HUES48 (cell line): ENCODE measurements around the gene VPS18.

ENCODE experiments used
- H3K27ac ChIP-seq: one replicate; pipeline ENCODE4 v1.7.0; 2013; ENCODE audit warnings: low read depth, low read length, inconsistent platforms
- H3K27me3 ChIP-seq: 2 replicates; pipeline ENCODE4 v1.6.1; 2013; ENCODE audit warnings: mild to moderate bottlenecking, low read length; ENCODE audit not compliant: control insufficient read depth, insufficient read depth
- H3K36me3 ChIP-seq: 2 replicates; pipeline ENCODE4 v1.6.1; 2013; ENCODE audit warnings: low read length; ENCODE audit not compliant: control insufficient read depth, insufficient read depth
- H3K4me1 ChIP-seq: 2 replicates; pipeline ENCODE4 v1.6.1; 2013; ENCODE audit warnings: mild to moderate bottlenecking, low read length; ENCODE audit not compliant: control insufficient read depth, insufficient read depth
- H3K4me3 ChIP-seq: 2 replicates; pipeline ENCODE4 v1.5.1; 2013; ENCODE audit warnings: mild to moderate bottlenecking, low read depth, low read length
- H3K9ac ChIP-seq: 2 replicates; pipeline ENCODE4 v1.6.1; 2013; ENCODE audit warnings: mild to moderate bottlenecking, low read depth, low read length, moderate library complexity
- H3K9me3 ChIP-seq: 2 replicates; pipeline ENCODE4 v1.6.1; 2013; ENCODE audit warnings: low read length; ENCODE audit not compliant: control insufficient read depth, insufficient read depth

VPS18 gene

DNA sequence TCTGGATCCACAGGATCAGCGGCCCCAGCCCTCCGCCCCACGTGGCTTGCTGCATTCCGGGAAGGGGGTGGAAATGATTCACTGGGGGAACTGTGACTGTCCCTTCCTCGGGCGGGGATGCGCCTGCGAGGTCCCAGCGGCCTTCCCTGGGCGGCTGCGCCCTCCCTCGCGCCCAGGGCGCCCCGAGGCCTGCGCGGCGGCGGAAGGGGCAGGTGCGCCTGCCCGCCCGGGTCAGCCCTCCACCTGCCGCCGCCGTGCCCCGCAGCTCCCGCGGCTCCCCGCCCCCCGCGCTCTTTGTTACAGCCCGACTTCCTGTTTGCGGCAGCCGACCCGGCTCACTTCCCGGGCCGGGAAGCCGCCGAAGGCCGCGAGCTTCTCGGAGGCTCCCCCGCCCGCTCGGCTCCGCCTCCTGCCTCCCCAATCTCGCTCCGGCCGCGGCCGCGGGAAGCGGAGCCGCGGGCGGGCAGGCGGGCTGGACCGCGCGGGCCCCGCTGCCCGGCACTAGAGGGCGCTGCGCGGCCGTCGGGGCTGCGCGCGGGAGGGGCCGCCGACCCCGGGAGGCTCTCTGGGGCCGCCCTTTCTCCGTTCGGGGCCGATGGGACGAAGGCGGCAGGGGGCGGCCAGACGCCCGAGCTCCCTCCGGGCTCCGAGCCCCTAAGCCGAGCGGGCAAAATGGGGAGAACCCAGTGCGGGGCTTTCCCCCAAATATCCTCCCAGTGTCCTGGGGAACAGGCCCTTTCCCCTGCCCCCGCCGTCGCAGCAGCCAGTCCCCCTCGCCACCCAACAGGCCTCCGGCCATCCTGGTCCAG lies 47.5 kb downstream of the VPS18 start:
- Histone ChIP-seq H3K9ac (peak overlapping the region; percentile 79), H3K27ac (peak overlapping the region; percentile 38), H3K9me3 (no peaks in the 10 kb centered on the region), H3K36me3 (no peaks in the 10 kb centered on the region), H3K4me1 (peaks cover 19% of the 10 kb centered on the region), H3K4me3 (peak overlapping the region; percentile 58), H3K27me3 (peaks cover 24% of the 10 kb centered on the region)

DNA sequence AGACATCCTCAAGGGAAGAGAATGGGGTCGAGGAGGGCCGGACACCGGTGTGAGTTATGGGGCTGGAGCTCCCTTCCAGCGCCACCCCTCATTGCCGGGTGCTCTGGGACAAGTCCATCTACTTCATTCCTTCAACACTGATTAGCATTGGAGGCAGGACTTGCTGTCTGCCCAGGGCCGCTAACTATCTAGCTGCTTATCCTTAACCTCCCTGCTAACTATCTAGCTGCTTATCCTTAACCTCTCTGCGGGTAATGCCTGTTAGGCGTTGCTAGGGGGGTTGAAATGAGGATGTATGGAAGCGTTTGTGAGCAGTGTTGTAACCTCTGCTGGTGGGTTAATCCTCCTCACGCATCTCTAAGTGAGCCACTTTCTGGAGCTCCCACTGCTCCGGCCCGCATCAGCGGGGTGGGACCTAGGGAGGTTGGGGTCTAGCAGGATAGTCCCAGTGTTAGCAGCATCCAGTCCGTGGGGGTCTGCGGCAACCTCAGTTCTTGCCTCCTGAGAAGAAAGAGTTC lies 48.1 kb downstream of the VPS18 start:
- Histone ChIP-seq H3K36me3 (no peaks in the 10 kb centered on the region), H3K9ac (peak overlapping the region; percentile 51; the same call in 1 of the 2 replicates), H3K27me3 (peaks cover 24% of the 10 kb centered on the region), H3K4me1 (peaks cover 19% of the 10 kb centered on the region), H3K9me3 (no peaks in the 10 kb centered on the region), H3K27ac (no peak overlapping the region), H3K4me3 (peak overlapping the region; percentile 58)

- no peaks in the 10 kb centered on the region for H3K9me3 ChIP-seq
- H3K4me3 ChIP-seq: no peak overlapping the region
- peaks cover 19% of the 10 kb centered on the region for H3K4me1 ChIP-seq
- no peak overlapping the region for H3K9ac ChIP-seq
- peaks cover 24% of the 10 kb centered on the region for H3K27me3 ChIP-seq
- H3K27ac ChIP-seq: no peak overlapping the region
- no peaks in the 10 kb centered on the region for H3K36me3 ChIP-seq
Observed at GRCh38 chr15:40942878-40943277, 48.6 kb downstream of the VPS18 start.

DNA sequence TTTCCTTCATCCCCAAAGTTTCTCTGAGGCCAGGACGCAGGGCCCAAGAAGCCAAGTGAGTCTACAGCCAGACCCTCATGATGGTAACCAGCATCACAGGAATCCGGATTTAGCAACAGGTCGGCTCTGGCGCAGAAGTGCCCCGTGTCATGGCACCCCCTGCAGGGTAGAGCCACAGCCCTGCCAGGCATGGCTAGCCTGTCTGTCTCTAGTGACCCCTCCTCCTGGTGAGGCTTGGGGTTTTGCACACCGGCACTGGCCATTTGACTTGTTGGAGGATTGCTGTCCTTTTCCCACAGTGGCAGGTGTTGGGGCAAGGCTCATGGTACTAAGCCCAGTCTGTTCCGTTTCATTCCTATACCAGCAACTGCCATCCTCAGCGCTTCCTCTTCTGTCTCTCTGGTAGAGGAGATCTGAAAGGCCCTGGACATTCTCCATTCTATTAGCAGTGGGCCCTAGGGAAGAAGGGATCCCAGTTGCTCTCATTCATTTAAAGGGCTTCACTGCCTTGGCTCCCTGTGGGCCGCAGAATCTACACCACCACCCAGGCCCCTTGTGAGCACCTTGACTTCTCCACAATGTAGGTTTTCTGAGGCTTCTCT lies 49.6 kb downstream of the VPS18 start:
- H3K36me3 ChIP-seq: no peaks in the 10 kb centered on the region
- H3K9me3 ChIP-seq: no peaks in the 10 kb centered on the region
- no peak overlapping the region for H3K27ac ChIP-seq
- H3K4me1 ChIP-seq: peaks cover 25% of the 10 kb centered on the region
- H3K9ac ChIP-seq: no peak overlapping the region
- H3K4me3 ChIP-seq: no peak overlapping the region
- peaks cover 24% of the 10 kb centered on the region for H3K27me3 ChIP-seq

- Histone ChIP-seq H3K4me3 (no peak overlapping the region), H3K27ac (no peak overlapping the region), H3K27me3 (peaks cover 24% of the 10 kb centered on the region), H3K9me3 (no peaks in the 10 kb centered on the region), H3K36me3 (no peaks in the 10 kb centered on the region), H3K9ac (no peak overlapping the region), H3K4me1 (peaks cover 32% of the 10 kb centered on the region)
Observed at GRCh38 chr15:40944510-40945296, 50.5 kb downstream of the VPS18 start.

GRCh38 chr15:40948706-40949473 lies 54.6 kb downstream of the VPS18 start:
- H3K9me3 ChIP-seq: no peaks in the 10 kb centered on the region
- no peak overlapping the region for H3K27ac ChIP-seq
- H3K27me3 ChIP-seq: no peaks in the 10 kb centered on the region
- no peak overlapping the region for H3K9ac ChIP-seq
- H3K4me1 ChIP-seq: peaks cover 22% of the 10 kb centered on the region
- no peak overlapping the region for H3K4me3 ChIP-seq
- H3K36me3 ChIP-seq: no peaks in the 10 kb centered on the region

- no peak overlapping the region for H3K4me3 ChIP-seq
- H3K4me1 ChIP-seq: peaks cover 22% of the 10 kb centered on the region
- H3K36me3 ChIP-seq: 0 out of 2 replicates have a peak, but pooled peaks cover under 1% of the 10 kb centered on the region
- H3K27ac ChIP-seq: no peak overlapping the region
- no peaks in the 10 kb centered on the region for H3K9me3 ChIP-seq
- H3K27me3 ChIP-seq: no peaks in the 10 kb centered on the region
- H3K9ac ChIP-seq: no peak overlapping the region
Observed at GRCh38 chr15:40949756-40950207, 55.5 kb downstream of the VPS18 start.

GRCh38 chr15:40951764-40952163 lies 57.5 kb downstream of the VPS18 start:
- Histone ChIP-seq H3K27me3 (no peaks in the 10 kb centered on the region), H3K9ac (no peak overlapping the region), H3K4me1 (peaks cover 22% of the 10 kb centered on the region), H3K4me3 (no peak overlapping the region), H3K36me3 (peaks cover 21% of the 10 kb centered on the region), H3K9me3 (no peaks in the 10 kb centered on the region), H3K27ac (no peak overlapping the region)

DNA sequence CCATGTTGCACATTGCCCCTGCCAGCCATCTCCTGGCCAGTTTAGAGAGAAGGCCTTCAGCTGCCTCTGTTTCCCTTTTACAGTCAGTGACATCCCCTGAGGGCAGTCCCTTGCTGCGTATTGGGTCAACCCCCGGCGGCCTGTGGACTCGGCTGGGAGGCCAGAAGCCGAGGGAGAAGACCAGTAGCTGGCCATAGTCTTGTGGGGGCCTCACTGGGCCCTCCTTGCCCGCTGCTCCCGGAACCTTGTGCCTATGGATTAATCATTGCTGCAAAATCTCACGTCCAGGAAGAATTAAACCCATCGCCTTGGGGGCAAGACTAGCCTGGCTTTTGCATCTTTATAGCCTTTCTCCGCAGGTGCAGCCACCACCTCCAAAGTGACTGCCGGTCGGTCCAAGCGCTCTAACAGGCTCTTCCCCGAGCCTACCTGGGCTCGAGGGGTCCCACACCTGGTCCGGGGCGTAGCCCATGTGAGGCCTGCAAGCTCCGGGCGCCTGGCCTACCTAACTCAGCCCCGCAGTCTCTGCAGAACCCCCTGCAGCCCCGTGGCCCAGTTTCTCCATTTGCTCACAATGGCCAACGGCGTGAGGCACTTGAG lies 58.2 kb downstream of the VPS18 start:
- peak overlapping the region; percentile 93 for H3K27ac ChIP-seq
- peaks cover 24% of the 10 kb centered on the region for H3K36me3 ChIP-seq
- H3K4me3 ChIP-seq: peak overlapping the region; percentile 86
- H3K27me3 ChIP-seq: no peaks in the 10 kb centered on the region
- peaks cover 22% of the 10 kb centered on the region for H3K4me1 ChIP-seq
- no peaks in the 10 kb centered on the region for H3K9me3 ChIP-seq
- peak overlapping the region; percentile 90 for H3K9ac ChIP-seq
